Fibroblast of upper back skin (primary cell): ENCODE measurements around the gene SGCD.

ENCODE experiments used
- DNase-seq: peaks from one replicate; pipeline ENCODE4 v3.0.0-alpha.2; 2013

SGCD gene

DNA sequence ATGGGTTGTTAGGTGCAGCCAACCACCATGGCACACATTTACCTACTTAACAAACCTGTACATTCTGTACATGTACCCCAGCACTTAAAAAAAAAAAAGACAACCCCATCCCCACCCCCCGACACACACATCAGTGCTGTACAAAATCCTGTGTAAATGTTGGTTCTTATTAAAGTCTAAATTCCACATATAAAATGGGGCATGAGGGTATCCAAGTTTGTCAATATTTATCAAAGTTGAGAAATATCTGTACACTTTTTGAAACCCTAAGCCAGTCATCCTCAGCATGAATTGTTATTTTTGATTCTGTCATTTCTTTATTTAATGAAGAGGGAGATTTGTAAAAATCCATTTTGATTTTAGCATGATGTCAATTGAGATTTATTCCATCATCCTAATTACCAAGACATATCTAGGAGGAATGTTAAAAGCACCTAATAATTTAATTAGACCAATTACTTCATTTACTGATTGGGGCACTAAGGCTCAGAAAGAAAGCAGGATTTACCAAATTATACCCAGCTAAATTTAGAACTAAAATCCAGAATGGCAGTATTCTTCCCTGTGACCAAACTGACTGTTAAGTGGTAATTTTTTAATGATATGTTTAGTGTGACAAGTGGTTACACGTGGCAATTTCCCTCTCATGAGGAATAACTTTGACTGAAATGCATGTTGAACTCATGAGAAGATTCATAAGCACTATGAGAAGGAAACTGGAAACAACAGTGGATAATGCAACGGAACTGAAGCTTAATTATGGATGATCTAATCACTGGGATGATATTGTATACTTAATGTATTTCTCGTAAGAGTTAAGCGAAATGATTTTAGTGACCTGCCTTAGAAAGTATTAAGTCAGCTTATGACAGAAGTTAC lies 195.9 kb downstream of the SGCD start:
- DNase-seq: no peak

DNA sequence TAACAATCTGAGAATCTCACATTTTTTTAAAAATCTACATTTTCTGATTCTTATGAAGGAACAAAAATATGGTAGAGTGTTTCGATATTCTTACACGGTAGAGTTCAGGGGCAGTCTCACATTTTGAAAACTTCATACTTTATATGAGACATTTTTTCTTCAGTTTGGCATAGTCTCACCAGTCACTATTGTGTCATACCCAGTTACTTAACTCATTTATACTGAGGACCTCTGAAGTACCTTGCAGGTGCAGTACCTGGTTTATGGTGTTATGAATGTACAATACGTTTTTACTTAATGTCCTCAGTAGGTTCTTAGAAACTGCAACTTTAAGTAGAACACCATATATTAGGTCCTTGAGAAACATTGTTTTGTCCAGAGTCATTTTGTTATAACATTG lies 196.6 kb downstream of the SGCD start:
- no peak for DNase-seq

DNA sequence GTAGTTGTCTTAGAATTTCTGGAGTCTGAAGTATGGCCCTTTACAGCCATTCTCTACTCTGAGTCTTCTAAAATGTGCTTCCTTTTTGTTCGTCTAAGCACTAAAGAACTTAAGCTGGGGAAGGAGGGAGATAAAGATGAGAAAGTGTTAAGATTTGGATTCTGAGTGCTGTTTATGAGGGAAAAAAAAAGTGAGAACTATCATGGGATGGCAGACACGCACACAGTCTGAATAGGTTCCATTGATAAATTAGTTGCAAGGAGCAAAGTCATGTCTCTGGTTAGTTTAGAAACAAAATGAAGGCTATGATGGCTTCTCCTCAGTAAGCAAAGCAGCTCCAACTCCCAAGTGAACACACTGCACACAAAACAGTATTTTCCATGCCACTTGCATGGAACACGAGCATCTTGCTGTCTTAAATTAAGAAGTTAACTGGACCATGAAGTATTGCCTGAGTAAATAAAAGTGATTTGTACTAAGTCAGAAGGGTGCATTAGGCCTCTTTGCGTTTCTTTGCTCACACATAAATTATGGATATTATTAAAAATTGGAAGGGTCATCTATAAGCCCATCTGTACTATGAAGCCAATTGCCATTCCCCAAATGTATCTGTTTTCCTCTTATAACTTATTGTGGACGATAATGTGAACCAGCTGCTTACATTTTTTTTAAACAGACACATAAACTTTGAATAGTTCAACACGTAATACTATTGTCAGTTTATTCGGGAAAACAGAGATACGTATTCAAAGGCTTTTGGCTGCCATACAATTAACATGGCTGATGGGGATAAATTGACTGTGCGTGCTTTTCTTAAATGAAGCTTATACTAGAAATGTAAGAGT lies 199.3 kb downstream of the SGCD start:
- peak; percentile 55 for DNase-seq

- DNase-seq: peak; percentile 28
These were observed 200.6 kb downstream of the SGCD start for GRCh38 chr5:156527611-156528010.

DNA sequence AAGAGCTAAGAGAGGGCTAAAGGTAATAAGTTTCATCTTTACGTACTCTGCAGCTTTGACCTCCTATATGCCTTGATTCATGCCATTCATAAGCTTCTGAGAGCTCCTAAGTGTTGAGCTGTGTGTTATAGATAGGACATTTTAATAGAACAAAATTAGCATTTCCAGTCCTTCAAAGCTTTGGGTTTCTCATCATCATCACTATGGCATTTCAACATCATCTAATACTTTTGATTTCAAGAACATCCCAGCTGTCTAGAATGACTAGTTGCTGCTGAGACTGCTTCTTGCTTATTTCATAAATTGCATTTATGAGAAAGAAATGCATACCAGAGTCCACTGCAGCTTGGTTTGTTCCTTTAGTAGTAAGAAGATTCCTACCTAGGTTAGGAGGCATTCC lies 201.7 kb downstream of the SGCD start:
- DNase-seq: peak; percentile 39

DNA sequence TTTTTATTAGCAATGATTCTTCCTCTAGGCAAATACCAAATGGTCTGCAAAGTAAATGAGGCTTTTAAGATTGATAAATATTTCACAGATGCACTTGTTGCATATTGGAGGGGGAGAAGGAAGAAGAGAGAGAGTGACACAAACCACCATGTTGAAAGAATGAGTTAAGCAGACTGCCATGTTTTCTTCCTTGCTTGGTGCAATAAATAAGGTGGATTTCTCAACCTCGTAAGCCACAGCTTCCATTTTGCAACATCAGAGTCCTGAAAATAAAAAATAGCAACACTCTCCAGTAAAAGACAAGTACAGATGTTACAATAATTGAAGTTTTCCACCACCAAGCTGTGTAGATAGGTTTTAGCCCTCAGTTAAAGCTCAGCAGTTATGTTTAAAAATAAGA lies 202.9 kb downstream of the SGCD start:
- DNase-seq: peak; percentile 32

DNA sequence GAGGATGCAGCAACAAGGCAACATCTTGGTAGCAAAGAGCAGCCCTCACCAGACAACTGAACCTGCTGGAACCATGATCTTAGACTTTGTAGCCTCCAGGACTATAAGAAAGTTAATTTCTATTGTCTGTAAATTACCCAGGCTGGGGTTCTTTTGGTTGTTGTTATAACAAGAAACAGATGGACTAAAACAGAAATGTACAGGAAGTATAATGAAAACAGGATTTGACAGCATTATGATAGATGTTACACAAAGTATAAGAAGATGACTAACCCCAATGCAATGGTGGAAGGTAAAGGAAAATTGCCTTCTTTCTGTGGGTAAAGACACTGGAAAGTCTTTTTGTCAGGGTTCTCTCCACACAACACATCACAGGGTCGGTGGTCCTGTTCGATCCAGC lies 204.2 kb downstream of the SGCD start:
- peak; percentile 78 for DNase-seq

DNA sequence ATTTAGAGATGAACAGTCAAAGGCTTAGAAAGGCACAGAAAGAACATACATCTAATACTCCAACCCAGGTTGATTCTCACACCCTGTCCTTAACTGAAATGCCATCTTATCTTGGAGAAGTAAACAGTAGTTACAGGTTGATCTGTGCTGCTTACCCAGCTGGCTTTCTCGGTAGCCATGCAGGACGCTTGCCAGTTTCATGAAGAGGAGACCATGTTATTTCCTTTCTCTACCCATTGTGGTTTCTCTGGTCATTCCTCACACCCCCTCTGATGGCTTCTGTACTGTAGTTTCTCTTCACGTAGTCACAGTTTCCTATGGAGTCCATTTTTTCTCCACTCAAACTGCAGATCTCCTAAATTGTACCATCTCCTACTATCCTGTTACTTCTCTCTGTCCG lies 206.0 kb downstream of the SGCD start:
- peak; percentile 18 for DNase-seq

- peak; percentile 59 for DNase-seq
These were observed 207.1 kb downstream of the SGCD start for GRCh38 chr5:156534085-156534484.

GRCh38 chr5:156534906-156535485 lies 208.0 kb downstream of the SGCD start:
- peak; percentile 86 for DNase-seq

GRCh38 chr5:156540491-156540890 lies 213.5 kb downstream of the SGCD start:
- DNase-seq: no peak

- DNase-seq: no peak
These were observed 214.6 kb downstream of the SGCD start for GRCh38 chr5:156541582-156541981.

- DNase-seq: no peak
These were observed 216.6 kb downstream of the SGCD start for GRCh38 chr5:156543348-156544145.

DNA sequence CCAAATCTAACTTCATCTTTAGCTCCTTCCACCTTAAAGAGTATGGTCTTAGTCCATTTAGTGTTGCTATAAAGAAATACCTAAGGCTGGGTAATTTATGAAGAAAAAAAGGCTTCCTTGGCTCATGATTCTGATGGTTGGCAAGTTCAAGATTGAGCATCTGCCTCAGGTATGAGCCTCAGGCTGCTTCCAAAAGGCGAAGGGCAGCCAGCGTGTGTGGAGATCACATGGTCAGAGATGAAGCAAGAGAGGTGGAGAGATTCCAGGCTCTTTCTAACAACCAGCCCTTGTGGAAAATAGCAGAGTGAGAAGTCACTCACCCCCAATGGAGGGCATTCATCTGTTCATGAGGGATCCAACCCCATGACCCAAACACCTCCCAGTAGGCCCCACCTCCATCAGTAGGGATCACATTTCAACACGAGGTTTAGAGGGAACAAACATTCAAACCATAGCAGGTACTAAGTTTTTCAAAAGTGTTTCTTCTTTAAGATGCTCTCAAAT lies 225.9 kb downstream of the SGCD start:
- DNase-seq: peak; percentile 9

DNA sequence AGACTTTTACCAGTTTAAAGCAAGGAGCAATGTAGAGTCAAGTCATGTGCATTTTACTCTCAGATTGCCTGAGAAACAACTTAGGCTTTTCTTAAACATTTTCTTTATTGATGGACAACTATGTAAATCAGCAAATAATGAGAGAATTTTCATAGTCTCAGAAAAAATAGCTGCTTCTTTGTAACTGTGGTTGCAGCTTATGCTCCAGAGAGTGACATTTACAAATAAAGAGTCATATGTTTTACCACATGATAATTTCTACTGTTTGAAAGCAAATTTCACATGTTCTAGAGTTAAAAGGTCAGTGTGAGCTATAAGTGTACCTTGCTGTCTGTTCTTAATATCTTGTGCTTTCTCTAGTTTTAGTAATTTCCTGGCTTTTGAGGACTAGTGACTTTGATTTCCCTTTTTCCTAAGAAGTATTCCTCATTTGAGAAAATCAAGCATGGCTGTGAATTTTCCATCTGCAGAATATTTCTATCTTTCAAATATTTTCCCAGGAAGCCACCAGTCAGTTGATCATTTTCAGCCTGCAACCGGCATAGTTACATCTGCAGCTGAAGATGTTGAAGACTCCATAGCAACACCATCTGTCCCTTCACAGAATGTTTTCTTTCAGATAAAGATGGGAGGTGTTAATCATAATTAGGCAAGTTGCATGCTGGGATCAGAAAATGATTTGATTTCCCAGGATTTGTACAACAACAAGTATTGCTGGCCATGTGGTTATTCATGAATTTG lies 229.9 kb downstream of the SGCD start:
- DNase-seq: no peak

DNA sequence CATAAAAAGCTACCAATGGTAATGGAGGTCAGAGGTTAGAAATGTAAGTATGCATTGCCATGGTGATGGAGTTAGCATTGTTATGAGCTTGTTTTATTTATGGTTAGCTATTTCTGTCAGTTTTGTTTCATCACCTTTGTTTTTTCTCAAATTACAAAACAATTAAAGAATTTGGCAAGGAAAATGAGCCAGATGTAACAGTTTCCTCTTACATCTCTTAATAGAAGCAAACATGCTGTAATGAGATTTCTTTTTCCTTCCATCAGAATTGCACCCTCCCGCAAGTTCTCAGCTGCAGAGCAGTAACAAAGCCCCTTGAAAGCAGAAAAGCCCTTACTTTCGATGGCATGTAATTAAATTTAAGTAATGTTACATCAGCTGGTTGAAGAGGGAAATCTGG lies 233.0 kb downstream of the SGCD start:
- no peak for DNase-seq

- DNase-seq: no peak
These were observed 234.7 kb downstream of the SGCD start for GRCh38 chr5:156561651-156562050.

- DNase-seq: no peak
These were observed 243.7 kb downstream of the SGCD start for GRCh38 chr5:156570615-156571014.

- no peak for DNase-seq
These were observed 254.8 kb downstream of the SGCD start for GRCh38 chr5:156581725-156582124.

DNA sequence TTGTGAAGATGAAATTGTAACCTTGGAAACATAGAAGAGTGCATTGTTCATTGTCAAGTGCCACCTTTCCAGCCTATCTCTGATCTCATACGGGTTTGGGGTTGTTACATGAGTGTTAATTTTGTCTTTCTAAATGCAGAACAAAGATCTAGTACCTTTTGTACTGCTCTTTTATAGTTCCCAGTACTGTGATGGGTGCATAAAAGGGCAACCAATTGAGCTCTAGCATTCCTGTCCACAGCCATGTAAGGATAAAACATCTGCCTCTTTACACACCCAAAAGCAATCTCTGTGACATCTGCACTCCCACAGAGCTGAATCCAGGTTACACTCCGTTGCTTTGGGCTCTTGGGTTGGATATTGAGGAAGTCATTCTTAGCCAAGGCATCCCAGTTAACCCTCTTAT lies 255.2 kb downstream of the SGCD start:
- no peak for DNase-seq

- no peak for DNase-seq
These were observed 257.9 kb downstream of the SGCD start for GRCh38 chr5:156584871-156585270.

DNA sequence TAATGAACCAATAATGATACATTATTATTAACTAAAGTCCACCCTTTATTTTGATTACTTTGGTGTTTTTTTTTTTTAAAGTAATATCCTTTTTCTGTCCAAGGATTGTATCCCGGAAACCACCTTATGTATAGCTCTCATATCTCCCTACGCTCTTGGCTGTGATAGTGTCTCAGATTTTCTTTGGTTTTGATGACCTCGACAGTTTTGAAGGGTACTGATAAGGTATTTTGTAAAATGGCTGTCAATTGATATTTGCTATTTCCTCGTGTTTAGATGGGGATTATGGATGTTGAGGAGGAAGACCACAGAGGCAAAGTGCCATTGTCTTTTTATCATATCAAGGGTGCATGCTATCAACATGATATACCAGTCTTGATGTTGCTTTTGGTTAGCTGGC lies 259.0 kb downstream of the SGCD start:
- no peak for DNase-seq
